NCI-H2227 (cell line): ENCODE data around the gene STAG2.
"Not testable (repeated sequence)": the region's sequence is repeated elsewhere in the genome, so short reads cannot be mapped to it uniquely, and the experiment has no call there.

Experiments
- DNase-seq: peaks from one replicate; lab custom pipeline; 2025; ENCODE audit not compliant: unreplicated experiment; lab: John Stamatoyannopoulos, UW

Gene STAG2

GRCh38 chrX:124033821-124034220 is 72.3 kb downstream of the STAG2 start:
- DNase-seq: no peak

GRCh38 chrX:124035657-124036056 is 74.2 kb downstream of the STAG2 start:
- no peak for DNase-seq

- DNase-seq: no peak
Observed at GRCh38 chrX:124042042-124042441, 80.5 kb downstream of the STAG2 start.

GRCh38 chrX:124045109-124045508 is 83.6 kb downstream of the STAG2 start:
- no peak for DNase-seq

- not testable (repeated sequence) for DNase-seq
Observed at GRCh38 chrX:124084417-124084816, 122.9 kb downstream of the STAG2 start.

GRCh38 chrX:124085063-124085462 is 123.6 kb downstream of the STAG2 start:
- DNase-seq: no peak

GRCh38 chrX:124086411-124086810 is 124.9 kb downstream of the STAG2 start:
- DNase-seq: no peak

- no peak for DNase-seq
Observed at GRCh38 chrX:124087000-124087746, 125.7 kb downstream of the STAG2 start.

GRCh38 chrX:124093222-124093621 is 131.7 kb downstream of the STAG2 start:
- no peak for DNase-seq

GRCh38 chrX:124097116-124097515 is 135.6 kb downstream of the STAG2 start:
- DNase-seq: no peak

GRCh38 chrX:124098089-124098488 is 136.6 kb downstream of the STAG2 start:
- DNase-seq: peak; percentile 18

- DNase-seq: no peak
Observed at GRCh38 chrX:124103966-124104365, 142.5 kb downstream of the STAG2 start.

- not testable (repeated sequence) for DNase-seq
Observed at GRCh38 chrX:124104512-124104911, 143.0 kb downstream of the STAG2 start.

- DNase-seq: no peak
Observed at GRCh38 chrX:124113621-124114600, 152.4 kb downstream of the STAG2 start.

GRCh38 chrX:124117325-124117724 is 155.8 kb downstream of the STAG2 start:
- DNase-seq: no peak

- DNase-seq: no peak
Observed at GRCh38 chrX:124125471-124125870, 164.0 kb downstream of the STAG2 start.

GRCh38 chrX:124127496-124127895 is 166.0 kb downstream of the STAG2 start:
- no peak for DNase-seq

- not testable (repeated sequence) for DNase-seq
Observed at GRCh38 chrX:124132437-124132836, 170.9 kb downstream of the STAG2 start.

GRCh38 chrX:124145749-124146148 is 184.2 kb downstream of the STAG2 start:
- DNase-seq: no peak

GRCh38 chrX:124151195-124151594 is 189.7 kb downstream of the STAG2 start:
- no peak for DNase-seq
